GM18867 (cell line): ENCODE data around the gene ALDH1A2.
"Not testable (repeated sequence)": the region's sequence is repeated elsewhere in the genome, so short reads cannot be mapped to it uniquely, and the experiment has no call there.

ENCODE experiments used
- ATAC-seq: cut with Tn5 transposase; IDR thresholded peaks from one replicate; pipeline ENCODE4 v1.9.1; 2021; ENCODE audit warnings: mild to moderate bottlenecking, moderate library complexity; ENCODE audit not compliant: unreplicated experiment

Gene ALDH1A2

DNA sequence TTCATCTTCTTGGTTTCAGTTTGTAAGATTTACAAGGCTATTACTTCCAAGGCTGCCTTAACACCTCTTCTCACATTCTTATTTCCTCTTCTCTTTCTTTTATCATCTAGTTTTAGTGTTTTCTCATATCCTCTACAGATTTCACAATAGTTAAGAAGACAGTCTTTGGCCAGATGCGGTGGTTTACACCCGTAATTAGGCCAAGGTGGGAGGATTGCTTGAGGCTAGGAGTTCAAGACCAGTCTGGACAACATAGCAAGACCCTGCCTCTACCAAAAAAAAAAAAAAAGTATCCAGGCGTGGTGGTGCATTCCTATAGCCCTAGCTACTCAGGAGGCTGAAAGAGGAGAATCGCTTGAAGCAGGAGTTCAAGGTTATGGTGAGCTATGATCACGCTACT is 3.5 kb upstream of the ALDH1A2 start:
- ATAC-seq = no peak

DNA sequence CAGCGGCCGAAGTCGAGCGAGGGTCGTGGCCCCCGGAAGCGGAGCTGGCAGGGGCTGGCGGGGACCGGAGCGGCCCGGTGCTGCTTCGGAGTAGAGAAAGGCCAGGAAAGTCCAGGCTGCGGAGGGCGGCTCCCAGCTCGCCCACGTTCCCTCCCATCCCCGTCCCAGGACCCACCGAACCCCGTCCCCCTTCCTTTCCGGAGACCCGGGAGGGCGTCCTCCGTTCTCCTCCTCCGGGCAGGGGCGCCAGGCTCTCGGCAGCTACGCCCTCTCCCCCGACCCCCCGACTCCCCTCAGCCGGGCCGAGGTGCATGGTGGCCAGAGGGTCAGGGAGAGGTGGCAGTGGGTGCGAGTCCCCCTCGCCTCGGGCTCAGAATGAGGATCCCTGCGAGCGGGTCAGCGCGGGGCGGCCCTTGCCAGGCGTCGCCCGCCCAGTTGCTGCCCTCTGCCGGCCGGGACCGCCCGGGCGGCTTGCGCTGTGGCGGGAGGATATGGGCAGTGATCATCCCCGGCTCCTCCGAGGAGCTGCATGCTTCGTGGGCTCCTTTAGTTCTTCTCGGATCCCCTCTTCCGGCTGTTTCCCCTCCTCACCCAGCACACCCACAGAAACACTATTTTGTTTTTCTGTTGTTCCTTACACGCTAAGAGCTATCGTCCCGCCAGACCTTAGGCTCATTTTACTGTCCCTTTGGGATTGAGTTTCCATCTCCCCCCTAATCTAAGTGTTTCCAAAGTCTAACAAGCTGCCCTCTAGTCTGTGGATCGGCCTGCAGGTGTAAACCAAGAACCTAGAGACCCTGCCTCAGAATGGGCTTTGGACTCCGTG is 744 bp upstream of the ALDH1A2 start:
- no peak for ATAC-seq

DNA sequence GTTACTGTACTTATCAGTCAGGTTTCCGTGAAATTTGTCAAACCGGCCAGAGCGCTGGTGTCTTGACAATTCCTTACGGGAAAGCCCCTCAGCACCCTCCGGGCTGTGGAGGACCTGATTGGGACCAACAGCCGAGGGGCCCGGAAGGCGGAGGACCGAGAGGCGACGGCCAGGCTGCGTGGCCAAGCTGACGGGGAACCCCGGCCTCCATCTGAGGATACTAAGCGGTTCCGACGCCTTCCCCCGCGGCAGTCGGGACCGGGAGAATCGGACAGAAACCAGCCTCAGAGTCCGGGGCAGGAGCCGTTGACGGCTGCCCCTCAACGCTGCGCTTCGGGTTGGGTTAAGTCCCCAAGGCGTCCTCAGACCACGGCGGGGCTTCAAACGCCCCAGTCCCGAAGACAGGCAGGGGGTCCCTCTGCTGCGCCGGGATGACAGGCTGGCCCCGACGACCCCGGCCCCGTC is 499 bp downstream of the ALDH1A2 start:
- ATAC-seq = no peak

- ATAC-seq = no peak
Measured at GRCh38 chr15:58064082-58064979, 1.2 kb downstream of the ALDH1A2 start.

- ATAC-seq = no peak
Measured at GRCh38 chr15:58063614-58064013, 1.9 kb downstream of the ALDH1A2 start.

DNA sequence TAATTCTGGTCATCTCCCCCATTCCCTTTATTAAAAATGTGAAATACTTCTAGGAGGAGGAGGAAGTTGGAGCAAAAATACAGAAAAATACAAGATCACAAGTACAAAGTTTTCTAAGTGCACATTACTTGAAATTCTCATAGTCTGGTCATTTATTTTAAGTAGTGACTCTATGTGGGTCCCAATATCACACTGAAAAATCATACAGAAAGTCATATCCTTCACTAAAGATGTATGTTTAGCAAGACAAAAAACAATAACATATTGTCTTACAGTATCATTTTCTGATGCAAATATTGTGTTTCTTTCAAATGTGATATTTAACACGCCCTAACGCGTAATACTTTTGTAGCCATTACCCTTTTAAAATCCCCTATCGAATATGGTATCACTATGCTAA is 2.5 kb downstream of the ALDH1A2 start:
- no peak for ATAC-seq

- ATAC-seq = no peak
Measured at GRCh38 chr15:58062175-58062574, 3.3 kb downstream of the ALDH1A2 start.

DNA sequence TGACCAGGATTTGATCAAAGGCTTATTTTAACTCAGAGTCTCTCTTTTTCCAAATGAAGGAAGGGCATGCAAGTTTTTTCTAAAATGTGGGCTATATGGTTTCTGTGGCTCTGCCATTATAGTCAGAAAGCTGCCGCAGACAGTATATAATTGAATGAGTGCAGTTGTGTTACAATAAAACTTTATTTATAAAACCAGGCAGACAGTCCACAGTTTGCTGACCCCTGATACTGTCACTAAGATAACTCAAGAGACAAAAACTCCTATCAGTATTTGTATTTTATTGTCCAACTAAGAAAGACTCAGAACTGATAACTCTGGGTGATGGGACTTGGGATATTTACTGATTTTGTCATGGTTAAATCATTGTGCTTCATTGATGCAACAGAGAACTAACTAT is 4.9 kb downstream of the ALDH1A2 start:
- ATAC-seq = no peak

DNA sequence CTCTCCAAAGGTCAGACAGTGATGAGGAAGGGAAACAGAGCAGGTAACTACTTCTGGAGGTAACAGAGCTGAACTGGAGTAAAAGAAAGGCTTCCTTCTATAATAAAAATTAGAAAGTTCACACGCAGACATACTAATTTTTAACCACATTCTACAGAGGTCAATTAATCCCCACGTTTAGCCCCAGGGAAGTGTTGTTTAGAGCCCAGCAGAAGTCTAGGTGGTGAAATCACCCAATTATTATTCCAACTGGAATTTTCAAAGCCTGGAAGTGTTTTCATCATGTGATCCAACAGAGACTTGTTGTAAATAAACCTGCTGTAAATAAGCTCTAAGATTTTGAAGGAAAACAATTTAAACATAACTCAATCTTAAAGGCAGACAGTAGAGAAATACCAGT is 6.8 kb downstream of the ALDH1A2 start:
- ATAC-seq = no peak

DNA sequence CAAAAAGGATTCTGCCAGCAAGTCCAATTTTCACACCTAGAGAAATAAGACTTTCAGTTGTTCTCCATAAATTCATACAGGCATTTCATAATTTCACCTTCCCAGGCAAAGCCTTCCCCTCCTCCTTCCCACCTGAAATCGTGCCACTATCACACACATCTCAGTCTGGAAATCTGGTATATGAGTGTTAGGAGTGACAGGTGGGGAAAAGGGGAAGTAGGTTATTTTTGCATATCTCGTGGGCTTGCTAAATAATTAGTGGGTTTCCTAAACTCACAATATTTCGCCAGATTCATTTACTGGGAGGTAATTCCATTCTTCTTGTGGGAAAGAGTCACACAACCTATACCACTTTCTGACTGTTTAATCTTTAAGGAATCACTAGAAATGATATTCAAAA is 7.4 kb downstream of the ALDH1A2 start:
- no peak for ATAC-seq

DNA sequence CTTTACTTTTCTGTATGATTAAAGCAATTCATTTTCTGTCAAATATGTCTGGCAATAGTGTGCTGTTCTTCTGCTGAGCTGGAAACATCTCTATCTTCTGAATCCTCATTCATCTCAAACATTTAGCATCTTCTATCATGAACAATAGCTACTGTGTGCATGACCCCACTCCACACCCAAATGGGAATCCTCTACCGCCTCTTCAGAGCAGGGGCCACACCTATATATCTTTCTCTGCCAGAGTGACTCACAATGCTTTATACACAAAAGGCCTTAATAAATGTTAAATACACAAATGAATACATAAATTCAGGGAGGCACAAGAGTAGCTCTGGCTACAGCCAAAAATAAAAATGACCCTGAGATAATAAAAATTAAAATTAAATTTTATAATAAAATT is 8.0 kb downstream of the ALDH1A2 start:
- ATAC-seq = no peak

DNA sequence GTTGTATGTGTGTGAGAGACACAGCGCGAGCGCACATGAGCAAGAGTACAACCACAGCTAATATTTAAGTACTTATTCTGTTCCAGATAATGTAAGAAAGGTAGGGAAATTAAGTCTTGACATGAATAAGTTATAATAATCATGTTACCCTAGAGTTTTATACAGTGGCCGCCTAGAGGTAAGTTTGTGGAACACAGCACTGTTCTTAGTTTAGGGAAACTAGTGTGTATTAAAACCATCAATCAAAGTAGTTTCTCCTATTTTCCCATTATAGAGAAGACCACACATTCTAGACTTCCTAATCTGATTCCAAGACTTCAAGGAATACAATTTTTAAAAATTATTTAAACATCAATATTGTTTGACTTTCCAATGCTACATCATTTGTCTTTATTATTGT is 9.5 kb downstream of the ALDH1A2 start:
- no peak for ATAC-seq

DNA sequence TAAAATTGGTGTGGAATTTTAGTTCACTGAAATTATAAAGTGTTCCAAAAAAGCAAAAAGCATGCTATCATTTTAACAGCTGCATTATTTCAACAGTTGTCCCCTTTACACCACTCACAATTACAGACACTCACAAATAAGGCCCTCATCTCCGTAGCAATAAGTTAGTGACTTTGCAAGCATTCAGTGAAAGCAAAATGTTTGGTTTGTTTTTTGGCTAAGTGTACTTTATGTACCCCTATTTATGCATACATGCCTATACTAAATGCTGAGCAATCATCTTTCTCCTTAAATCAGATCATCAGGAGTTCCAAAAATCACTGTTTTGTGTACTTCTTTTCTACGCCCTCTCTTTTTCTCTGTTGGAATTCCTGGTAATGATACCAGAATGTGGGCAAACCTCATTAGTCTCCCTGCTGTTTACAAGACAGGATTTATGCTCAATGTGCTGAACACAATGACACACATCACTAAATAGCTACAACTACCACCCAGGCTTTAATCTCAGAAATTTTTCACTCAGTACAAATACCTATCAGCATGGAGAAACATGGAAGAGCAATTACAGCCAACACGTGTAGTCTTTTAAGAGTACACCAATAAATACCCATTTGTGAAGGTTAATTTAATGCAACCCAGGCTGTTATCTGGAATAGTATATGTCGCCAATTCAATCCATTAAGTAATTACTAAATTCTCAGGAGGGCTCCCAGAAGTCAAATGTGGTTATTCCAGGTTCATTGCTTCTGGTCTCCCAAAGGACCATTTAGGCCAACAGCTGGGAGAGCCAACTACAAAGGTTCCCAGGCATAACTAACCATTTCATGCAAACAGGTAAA is 12.0 kb downstream of the ALDH1A2 start:
- no peak for ATAC-seq

DNA sequence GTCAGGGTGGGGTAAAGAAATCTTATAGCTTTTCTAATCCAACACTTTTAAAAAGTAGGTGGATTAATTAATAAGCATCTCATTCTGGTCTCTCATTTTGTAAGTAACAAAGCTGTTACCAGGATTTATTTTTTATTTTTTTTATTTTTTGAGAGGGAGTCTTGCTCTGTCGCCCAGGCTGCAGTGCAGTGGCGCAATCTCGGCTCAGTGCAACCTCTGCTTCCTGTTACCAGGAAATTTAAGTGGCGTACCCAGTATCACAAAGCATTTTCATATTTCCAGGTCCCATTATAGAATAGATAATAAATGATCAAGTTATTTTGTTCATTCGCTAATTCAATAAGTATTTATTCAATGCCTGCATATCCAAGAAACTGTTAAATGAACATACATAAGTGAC is 13.2 kb downstream of the ALDH1A2 start:
- ATAC-seq = no peak

- ATAC-seq = no peak
Measured at GRCh38 chr15:58049520-58050227, 15.8 kb downstream of the ALDH1A2 start.

GRCh38 chr15:58048261-58048660 is 17.2 kb downstream of the ALDH1A2 start:
- ATAC-seq = no peak

- no peak for ATAC-seq
Measured at GRCh38 chr15:58047149-58047548, 18.4 kb downstream of the ALDH1A2 start.

- no peak for ATAC-seq
Measured at GRCh38 chr15:58046467-58046866, 19.0 kb downstream of the ALDH1A2 start.

GRCh38 chr15:58045376-58045775 is 20.1 kb downstream of the ALDH1A2 start:
- ATAC-seq = not testable (repeated sequence)

DNA sequence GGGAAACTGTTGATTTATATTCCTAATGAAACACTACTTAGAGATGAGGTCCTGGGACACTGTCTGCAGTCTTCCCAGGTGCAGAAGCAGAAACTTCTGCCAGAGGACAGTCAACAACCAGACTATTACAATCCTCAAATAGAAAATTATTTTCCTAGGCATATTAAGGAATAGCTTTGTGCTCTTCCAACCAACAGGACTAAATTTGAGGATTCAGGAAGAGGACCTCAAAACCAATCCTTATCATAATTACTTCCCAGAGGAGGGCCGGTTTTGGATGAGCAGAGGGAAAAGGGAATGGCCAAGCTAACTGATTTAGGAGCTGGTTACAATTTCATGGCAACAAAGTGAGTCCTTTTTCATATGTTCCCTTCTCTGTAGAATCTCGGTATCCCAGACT is 21.0 kb downstream of the ALDH1A2 start:
- ATAC-seq = no peak
